ENCODE measurements around the gene LAPTM5. TPM values are rescaled to one million over a fixed set of nuclear protein-coding genes. Genes with fewer than 3 reads are reported as not detected.

Gene LAPTM5
- total and polyA plus RNA-seq, 2 of the 13 experiments (the other 11 are each of a cell fraction or from before 2014, with no cell fraction given) = 0.41 to 0.86 TPM

DNA sequence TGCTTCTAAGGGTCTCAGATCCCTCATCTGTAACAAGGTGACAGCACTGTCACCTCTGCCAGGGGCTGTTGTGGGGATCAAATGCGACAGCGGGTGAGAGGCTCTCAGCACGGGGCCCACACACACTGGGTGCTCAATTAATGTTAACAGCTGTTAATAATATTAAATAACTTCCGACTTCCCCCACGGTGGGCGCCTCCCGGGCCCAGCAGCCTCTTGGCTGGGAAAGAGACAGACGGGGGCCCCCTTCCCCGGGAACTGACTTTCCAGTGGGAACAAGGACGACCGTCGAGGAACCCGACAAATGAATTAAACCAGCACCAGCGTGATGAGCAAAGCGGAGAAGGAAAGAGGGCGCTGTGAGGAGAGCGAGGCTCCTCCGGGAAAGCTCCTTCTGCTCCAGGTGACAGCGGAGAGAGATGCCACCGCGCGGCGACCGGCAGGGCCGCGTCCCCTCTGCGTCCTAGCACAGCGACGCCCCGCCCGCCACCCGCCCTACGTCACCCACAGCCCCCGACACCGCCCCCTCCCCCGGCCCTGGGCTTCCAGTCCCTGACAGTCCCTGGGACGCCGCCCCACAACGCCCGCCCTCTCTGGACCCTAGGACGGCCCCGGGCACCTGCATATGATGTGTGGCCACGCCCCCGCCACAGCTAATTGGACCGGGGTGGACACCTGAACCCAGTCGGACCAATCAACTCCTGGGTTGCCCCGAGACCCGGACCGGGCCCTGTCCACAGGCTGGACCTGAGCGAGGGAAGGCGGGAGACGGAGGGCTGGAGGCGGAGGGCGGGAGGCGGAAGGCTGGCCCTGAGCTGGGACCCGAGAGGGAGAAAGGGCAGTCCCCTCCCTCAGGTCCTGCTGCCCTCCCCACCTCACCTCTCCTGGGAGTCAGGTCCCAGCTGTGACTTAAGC is 72.4 kb downstream of the LAPTM5 start (continued):
- TF ChIP-seq, protein P1, sequence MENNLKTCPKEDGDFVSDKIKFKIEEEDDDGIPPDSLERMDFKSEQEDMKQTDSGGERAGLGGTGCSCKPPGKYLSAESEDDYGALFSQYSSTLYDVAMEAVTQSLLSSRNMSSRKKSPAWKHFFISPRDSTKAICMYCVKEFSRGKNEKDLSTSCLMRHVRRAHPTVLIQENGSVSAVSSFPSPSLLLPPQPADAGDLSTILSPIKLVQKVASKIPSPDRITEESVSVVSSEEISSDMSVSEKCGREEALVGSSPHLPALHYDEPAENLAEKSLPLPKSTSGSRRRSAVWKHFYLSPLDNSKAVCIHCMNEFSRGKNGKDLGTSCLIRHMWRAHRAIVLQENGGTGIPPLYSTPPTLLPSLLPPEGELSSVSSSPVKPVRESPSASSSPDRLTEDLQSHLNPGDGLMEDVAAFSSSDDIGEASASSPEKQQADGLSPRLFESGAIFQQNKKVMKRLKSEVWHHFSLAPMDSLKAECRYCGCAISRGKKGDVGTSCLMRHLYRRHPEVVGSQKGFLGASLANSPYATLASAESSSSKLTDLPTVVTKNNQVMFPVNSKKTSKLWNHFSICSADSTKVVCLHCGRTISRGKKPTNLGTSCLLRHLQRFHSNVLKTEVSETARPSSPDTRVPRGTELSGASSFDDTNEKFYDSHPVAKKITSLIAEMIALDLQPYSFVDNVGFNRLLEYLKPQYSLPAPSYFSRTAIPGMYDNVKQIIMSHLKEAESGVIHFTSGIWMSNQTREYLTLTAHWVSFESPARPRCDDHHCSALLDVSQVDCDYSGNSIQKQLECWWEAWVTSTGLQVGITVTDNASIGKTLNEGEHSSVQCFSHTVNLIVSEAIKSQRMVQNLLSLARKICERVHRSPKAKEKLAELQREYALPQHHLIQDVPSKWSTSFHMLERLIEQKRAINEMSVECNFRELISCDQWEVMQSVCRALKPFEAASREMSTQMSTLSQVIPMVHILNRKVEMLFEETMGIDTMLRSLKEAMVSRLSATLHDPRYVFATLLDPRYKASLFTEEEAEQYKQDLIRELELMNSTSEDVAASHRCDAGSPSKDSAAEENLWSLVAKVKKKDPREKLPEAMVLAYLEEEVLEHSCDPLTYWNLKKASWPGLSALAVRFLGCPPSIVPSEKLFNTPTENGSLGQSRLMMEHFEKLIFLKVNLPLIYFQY (CRISPR knock-in tag; IDR thresholded peaks at IDR 0.05; ENCODE audit: borderline replicate concordance) = no peak
- TF ChIP-seq RAD21 (CRISPR knock-in tag; IDR thresholded peaks at IDR 0.05) (no peak), SP4 (CRISPR knock-in tag; IDR thresholded peaks at IDR 0.05) (peak; percentile 73), SMAD1 (CRISPR knock-in tag; IDR thresholded peaks at IDR 0.05; ENCODE audit: borderline replicate concordance, low read depth) (no peak), ZSCAN22 (CRISPR knock-in tag; IDR thresholded peaks at IDR 0.05) (no peak), ZNF816 (CRISPR knock-in tag; IDR thresholded peaks at IDR 0.05; ENCODE audit: borderline replicate concordance) (no peak), SMYD3 (CRISPR knock-in tag; IDR thresholded peaks at IDR 0.05) (no peak), SP1 (IDR thresholded peaks at IDR 0.05) (no peak), SP1 (CRISPR knock-in tag; IDR thresholded peaks at IDR 0.05) (peak; percentile 62; the same call in 1 of the 2 replicates), TRIM24 (CRISPR knock-in tag; IDR thresholded peaks at IDR 0.05) (no peak), KMT2A (CRISPR knock-in tag; IDR thresholded peaks at IDR 0.05) (no peak), TAF15 (IDR thresholded peaks at IDR 0.05; ENCODE audit: low read depth, low read length, poor library complexity, severe bottlenecking) (no peak), SP2 (CRISPR knock-in tag; IDR thresholded peaks at IDR 0.05) (peak; percentile 63; the same call in 1 of the 2 replicates), ATF7-NPFF (CRISPR knock-in tag; IDR thresholded peaks at IDR 0.05; ENCODE audit: low read depth) (no peak), NFYC (CRISPR knock-in tag; IDR thresholded peaks at IDR 0.05) (peak; percentile 79)
- TF ChIP-seq, protein P2, sequence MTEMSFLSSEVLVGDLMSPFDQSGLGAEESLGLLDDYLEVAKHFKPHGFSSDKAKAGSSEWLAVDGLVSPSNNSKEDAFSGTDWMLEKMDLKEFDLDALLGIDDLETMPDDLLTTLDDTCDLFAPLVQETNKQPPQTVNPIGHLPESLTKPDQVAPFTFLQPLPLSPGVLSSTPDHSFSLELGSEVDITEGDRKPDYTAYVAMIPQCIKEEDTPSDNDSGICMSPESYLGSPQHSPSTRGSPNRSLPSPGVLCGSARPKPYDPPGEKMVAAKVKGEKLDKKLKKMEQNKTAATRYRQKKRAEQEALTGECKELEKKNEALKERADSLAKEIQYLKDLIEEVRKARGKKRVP (CRISPR knock-in tag; IDR thresholded peaks at IDR 0.05) = no peak
- TF ChIP-seq, protein P3, sequence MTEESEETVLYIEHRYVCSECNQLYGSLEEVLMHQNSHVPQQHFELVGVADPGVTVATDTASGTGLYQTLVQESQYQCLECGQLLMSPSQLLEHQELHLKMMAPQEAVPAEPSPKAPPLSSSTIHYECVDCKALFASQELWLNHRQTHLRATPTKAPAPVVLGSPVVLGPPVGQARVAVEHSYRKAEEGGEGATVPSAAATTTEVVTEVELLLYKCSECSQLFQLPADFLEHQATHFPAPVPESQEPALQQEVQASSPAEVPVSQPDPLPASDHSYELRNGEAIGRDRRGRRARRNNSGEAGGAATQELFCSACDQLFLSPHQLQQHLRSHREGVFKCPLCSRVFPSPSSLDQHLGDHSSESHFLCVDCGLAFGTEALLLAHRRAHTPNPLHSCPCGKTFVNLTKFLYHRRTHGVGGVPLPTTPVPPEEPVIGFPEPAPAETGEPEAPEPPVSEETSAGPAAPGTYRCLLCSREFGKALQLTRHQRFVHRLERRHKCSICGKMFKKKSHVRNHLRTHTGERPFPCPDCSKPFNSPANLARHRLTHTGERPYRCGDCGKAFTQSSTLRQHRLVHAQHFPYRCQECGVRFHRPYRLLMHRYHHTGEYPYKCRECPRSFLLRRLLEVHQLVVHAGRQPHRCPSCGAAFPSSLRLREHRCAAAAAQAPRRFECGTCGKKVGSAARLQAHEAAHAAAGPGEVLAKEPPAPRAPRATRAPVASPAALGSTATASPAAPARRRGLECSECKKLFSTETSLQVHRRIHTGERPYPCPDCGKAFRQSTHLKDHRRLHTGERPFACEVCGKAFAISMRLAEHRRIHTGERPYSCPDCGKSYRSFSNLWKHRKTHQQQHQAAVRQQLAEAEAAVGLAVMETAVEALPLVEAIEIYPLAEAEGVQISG (CRISPR knock-in tag; IDR thresholded peaks at IDR 0.05) = no peak
- TF ChIP-seq, protein P4, sequence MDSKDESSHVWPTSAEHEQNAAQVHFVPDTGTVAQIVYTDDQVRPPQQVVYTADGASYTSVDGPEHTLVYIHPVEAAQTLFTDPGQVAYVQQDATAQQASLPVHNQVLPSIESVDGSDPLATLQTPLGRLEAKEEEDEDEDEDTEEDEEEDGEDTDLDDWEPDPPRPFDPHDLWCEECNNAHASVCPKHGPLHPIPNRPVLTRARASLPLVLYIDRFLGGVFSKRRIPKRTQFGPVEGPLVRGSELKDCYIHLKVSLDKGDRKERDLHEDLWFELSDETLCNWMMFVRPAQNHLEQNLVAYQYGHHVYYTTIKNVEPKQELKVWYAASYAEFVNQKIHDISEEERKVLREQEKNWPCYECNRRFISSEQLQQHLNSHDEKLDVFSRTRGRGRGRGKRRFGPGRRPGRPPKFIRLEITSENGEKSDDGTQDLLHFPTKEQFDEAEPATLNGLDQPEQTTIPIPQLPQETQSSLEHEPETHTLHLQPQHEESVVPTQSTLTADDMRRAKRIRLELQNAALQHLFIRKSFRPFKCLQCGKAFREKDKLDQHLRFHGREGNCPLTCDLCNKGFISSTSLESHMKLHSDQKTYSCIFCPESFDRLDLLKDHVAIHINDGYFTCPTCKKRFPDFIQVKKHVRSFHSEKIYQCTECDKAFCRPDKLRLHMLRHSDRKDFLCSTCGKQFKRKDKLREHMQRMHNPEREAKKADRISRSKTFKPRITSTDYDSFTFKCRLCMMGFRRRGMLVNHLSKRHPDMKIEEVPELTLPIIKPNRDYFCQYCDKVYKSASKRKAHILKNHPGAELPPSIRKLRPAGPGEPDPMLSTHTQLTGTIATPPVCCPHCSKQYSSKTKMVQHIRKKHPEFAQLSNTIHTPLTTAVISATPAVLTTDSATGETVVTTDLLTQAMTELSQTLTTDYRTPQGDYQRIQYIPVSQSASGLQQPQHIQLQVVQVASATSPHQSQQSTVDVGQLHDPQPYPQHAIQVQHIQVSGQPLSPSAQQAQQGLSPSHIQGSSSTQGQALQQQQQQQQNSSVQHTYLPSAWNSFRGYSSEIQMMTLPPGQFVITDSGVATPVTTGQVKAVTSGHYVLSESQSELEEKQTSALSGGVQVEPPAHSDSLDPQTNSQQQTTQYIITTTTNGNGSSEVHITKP (CRISPR knock-in tag; IDR thresholded peaks at IDR 0.05; ENCODE audit: low read depth) = no peak

All from HepG2 (cell line).